Tibial nerve (tissue), 4 donors: Measurements from ENCODE around the gene S1PR3. TPM values are rescaled to one million over a fixed set of nuclear protein-coding genes. Genes with fewer than 3 reads are reported as not detected.

Experiments
- DNase-seq, 2 donors: peaks; one replicate each; pipeline ENCODE4 v3.0.0-alpha.2; 2019; ENCODE audit warnings: low spot score in 2 of 2
- H3K27ac ChIP-seq, 4 donors: fragments of 200-600 bp; sonication (generic) in 3 of 4; one replicate each; pipeline ENCODE4 v1.5.1; 2017 to 2019; ENCODE audit warnings: mild to moderate bottlenecking in 1 of 4
- H3K27me3 ChIP-seq, 2 donors: fragments of 200-600 bp; sonication (generic) in 1 of 2; one replicate each; pipeline versions ENCODE4 v1.5.1 to v1.6.0; 2017 to 2019
- H3K36me3 ChIP-seq, 3 donors: fragments of 200-600 bp; sonication (generic); one replicate each; pipeline ENCODE4 v1.5.1; 2018 to 2019
- H3K4me1 ChIP-seq, 4 donors: fragments of 200-600 bp; sonication (generic) in 3 of 4; one replicate each; pipeline ENCODE4 v1.5.1; 2017 to 2019
- H3K4me3 ChIP-seq, 4 donors: fragments of 200-600 bp; sonication (generic) in 3 of 4; one replicate each; pipeline ENCODE4 v1.5.1; 2017 to 2019; ENCODE audit warnings: mild to moderate bottlenecking in 1 of 4, moderate library complexity in 1 of 4
- H3K9me3 ChIP-seq, 4 donors: fragments of 200-600 bp; sonication (generic) in 3 of 4; one replicate each; pipeline ENCODE4 v1.5.1; 2017 to 2019
- CTCF ChIP-seq, 5 experiments: fragments of 200-600 bp in 3 of 5; fragments of 450-650 bp in 2 of 5; sonication (generic) in 3 of 5; IDR thresholded peaks; one replicate each; pipeline ENCODE4 v1.5.1; 2016 to 2019; ENCODE audit warnings: antibody characterized with exemption in 5 of 5, mild to moderate bottlenecking in 3 of 5, moderate library complexity in 2 of 5
- EP300 ChIP-seq, 2 donors: sonication (generic); formaldehyde crosslinking; IDR thresholded peaks; one replicate each; pipeline ENCODE4 v1.6.1; 2017; ENCODE audit warnings: antibody characterized with exemption in 2 of 2, mild to moderate bottlenecking in 1 of 2
- POLR2A ChIP-seq, 2 donors: fragments of 450-650 bp; IDR thresholded peaks; one replicate each; pipeline ENCODE4 v1.6.1; 2017; ENCODE audit warnings: antibody characterized with exemption in 2 of 2, mild to moderate bottlenecking in 2 of 2, moderate library complexity in 2 of 2
- WGBS, 2 donors: methylation state at CpG; one replicate each; pipeline ENCODE4 v1.1.5; 2018; 5-methylcytosine and 5-hydroxymethylcytosine counted together
- total RNA-seq, 4 donors: library from RNA; depleted of rRNA; stranded (reverse); fragments of >200 nt; gene quantifications; one replicate each; pipeline ENCODE4 v1.1.0, GENCODE V29; 2016

S1PR3 gene
- total RNA-seq, 4 donors from 2014 or later, result 13.0 to 25.8 (median 14.5) TPM

GRCh38 chr9:88957526-88957925 is 33.7 kb upstream of the S1PR3 start:
- 88 to 89% methylated on average over 3 of the region's 3 CpGs for WGBS, 2 donors
- DNase-seq, result no peak
- no peaks in the 10 kb centered on the region for H3K27me3 ChIP-seq
- no peaks in the 10 kb centered on the region for H3K36me3 ChIP-seq
- TF ChIP-seq EP300 (IDR thresholded peaks at IDR 0.05), result no peak
- TF ChIP-seq CTCF (IDR thresholded peaks at IDR 0.05), result no peak
- TF ChIP-seq POLR2A (IDR thresholded peaks at IDR 0.05), result no peak
- no peak overlapping the region for H3K27ac ChIP-seq
- H3K9me3 ChIP-seq, result no peaks in the 10 kb centered on the region
- H3K4me1 ChIP-seq, result peaks cover 0 to 16% (median 4%) of the 10 kb centered on the region in 4 donors
- no peak overlapping the region for H3K4me3 ChIP-seq

GRCh38 chr9:88959727-88960469 is 31.4 kb upstream of the S1PR3 start:
- no peak for DNase-seq
- no peaks in the 10 kb centered on the region for H3K4me1 ChIP-seq
- H3K9me3 ChIP-seq, result no peaks in the 10 kb centered on the region
- no peak overlapping the region for H3K4me3 ChIP-seq
- WGBS, 2 donors, result 93 to 94% methylated on average over 5 of the region's 5 CpGs
- no peaks in the 10 kb centered on the region for H3K27me3 ChIP-seq
- TF ChIP-seq CTCF (IDR thresholded peaks at IDR 0.05), result no peak
- no peak for TF ChIP-seq POLR2A (IDR thresholded peaks at IDR 0.05)
- no peak for TF ChIP-seq EP300 (IDR thresholded peaks at IDR 0.05)
- H3K27ac ChIP-seq, result no peak overlapping the region
- no peaks in the 10 kb centered on the region for H3K36me3 ChIP-seq

- no peak for TF ChIP-seq POLR2A (IDR thresholded peaks at IDR 0.05)
- TF ChIP-seq EP300 (IDR thresholded peaks at IDR 0.05), result no peak
- TF ChIP-seq CTCF (IDR thresholded peaks at IDR 0.05), result no peak
- Histone ChIP-seq H3K4me1 (no peaks in the 10 kb centered on the region), H3K9me3 (no peaks in the 10 kb centered on the region), H3K27me3 (no peaks in the 10 kb centered on the region), H3K36me3 (no peaks in the 10 kb centered on the region), H3K27ac (no peak overlapping the region), H3K4me3 (no peak overlapping the region)
- 83 to 85% methylated on average over 3 of the region's 3 CpGs for WGBS, 2 donors
- DNase-seq, result no peak
These were observed 30.6 kb upstream of the S1PR3 start for GRCh38 chr9:88960632-88961031.

GRCh38 chr9:88965473-88965872 is 25.8 kb upstream of the S1PR3 start:
- WGBS, 2 donors, result 90 to 93% methylated on average over 8 of the region's 8 CpGs
- TF ChIP-seq EP300 (IDR thresholded peaks at IDR 0.05), result no peak
- no peak for TF ChIP-seq CTCF (IDR thresholded peaks at IDR 0.05)
- TF ChIP-seq POLR2A (IDR thresholded peaks at IDR 0.05), result no peak
- no peak for DNase-seq
- no peaks in the 10 kb centered on the region for H3K36me3 ChIP-seq
- H3K9me3 ChIP-seq, result no peaks in the 10 kb centered on the region
- H3K27ac ChIP-seq, result no peak overlapping the region
- no peak overlapping the region for H3K4me3 ChIP-seq
- no peaks in the 10 kb centered on the region for H3K4me1 ChIP-seq
- H3K27me3 ChIP-seq, result no peaks in the 10 kb centered on the region

GRCh38 chr9:88966894-88967676 is 24.2 kb upstream of the S1PR3 start:
- TF ChIP-seq EP300 (IDR thresholded peaks at IDR 0.05), result no peak
- Histone ChIP-seq H3K9me3 (peaks cover 0 to 5% (median 0%) of the 10 kb centered on the region in 4 donors), H3K4me3 (no peak overlapping the region), H3K4me1 (no peaks in the 10 kb centered on the region), H3K36me3 (no peaks in the 10 kb centered on the region), H3K27ac (no peak overlapping the region), H3K27me3 (no peaks in the 10 kb centered on the region)
- 83 to 86% methylated on average over 10 of the region's 10 CpGs for WGBS, 2 donors
- no peak for DNase-seq
